ENCODE measurements around the gene CPPED1. TPM values are rescaled to one million over a fixed set of nuclear protein-coding genes. Genes with fewer than 3 reads are reported as not detected.
"Not testable (repeated sequence)": the region's sequence is repeated elsewhere in the genome, so short reads cannot be mapped to it uniquely, and the experiment has no call there.

CPPED1 gene
- total and polyA plus RNA-seq, 7 donors = 2.7 to 6.1 (median 3.5) TPM

DNA sequence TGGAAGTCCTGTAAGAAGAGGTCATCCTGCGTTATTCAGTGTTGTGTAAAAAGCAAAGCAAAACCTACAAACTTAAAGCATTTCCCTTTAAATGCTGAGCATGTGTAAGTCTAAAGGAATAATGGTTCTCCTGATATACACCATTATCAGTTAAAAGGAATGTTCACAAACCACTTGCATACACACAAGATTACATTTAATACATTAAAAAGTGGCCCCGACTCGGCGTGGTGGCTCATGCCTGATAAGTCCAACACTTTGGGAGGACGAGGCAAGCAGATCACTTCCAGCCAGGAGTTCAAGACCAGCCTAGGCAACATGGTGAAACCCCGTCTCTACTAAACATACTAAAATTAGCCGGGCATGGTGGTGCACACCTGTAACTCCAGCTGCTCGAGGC is 30.5 kb downstream of the CPPED1 start:
- H3K4me1 ChIP-seq = no peaks in the 10 kb centered on the region
- intact Hi-C loops (cut with DNase I) = no loop called here
- H3K36me3 ChIP-seq (ENCODE audit: insufficient read depth in 1 of 2, low read depth in 1 of 2) = peaks cover 0 to 6% of the 10 kb centered on the region in 2 donors
- H3K27ac ChIP-seq = no peak overlapping the region
- WGBS, 3 donors = 89 to 94% (median 91%) methylated on average over 8 of the region's 8 CpGs
- DNase-seq = no peak
- no peaks in the 10 kb centered on the region for H3K9me3 ChIP-seq
- H3K27me3 ChIP-seq (ENCODE audit: insufficient read depth in 3 of 3, low read length in 2 of 3) = no peaks in the 10 kb centered on the region
- no peak for TF ChIP-seq CTCF (IDR thresholded peaks at IDR 0.05)
- no peak for ATAC-seq
- no peak overlapping the region for H3K4me3 ChIP-seq

- intact Hi-C loops (cut with DNase I) = no loop called here
- no peak for TF ChIP-seq CTCF (IDR thresholded peaks at IDR 0.05)
- H3K9me3 ChIP-seq = no peaks in the 10 kb centered on the region
- ATAC-seq (no peak), DNase-seq (no peak)
- peaks cover 0 to 6% of the 10 kb centered on the region in 2 donors for H3K36me3 ChIP-seq (ENCODE audit: insufficient read depth in 1 of 2, low read depth in 1 of 2)
- no peak overlapping the region for H3K4me3 ChIP-seq
- 53 to 77% (median 56%) methylated on average over 5 of the region's 5 CpGs for WGBS, 3 donors
- H3K27ac ChIP-seq = no peak overlapping the region
- H3K4me1 ChIP-seq = no peaks in the 10 kb centered on the region
- no peaks in the 10 kb centered on the region for H3K27me3 ChIP-seq (ENCODE audit: insufficient read depth in 3 of 3, low read length in 2 of 3)
These were observed 32.3 kb downstream of the CPPED1 start for GRCh38 chr16:12771341-12771798.

DNA sequence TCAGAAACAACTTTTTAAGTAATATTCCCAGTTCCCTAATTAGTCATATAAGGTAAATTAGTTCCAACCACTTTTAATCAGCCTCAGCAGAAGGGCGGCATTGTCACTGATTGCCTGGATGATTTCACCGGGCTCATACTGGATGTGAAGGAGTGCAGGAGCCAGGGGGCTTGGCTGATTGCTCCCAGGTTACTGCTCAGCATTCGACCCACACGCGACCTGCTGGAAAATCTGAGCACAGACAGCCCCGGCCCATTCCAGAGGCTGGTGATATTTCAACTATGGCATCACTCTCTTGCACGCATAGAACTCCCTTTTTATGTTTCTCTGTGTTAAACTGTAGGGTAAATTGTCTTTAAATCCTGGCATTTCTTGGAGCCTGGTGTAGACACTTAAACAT is 34.2 kb downstream of the CPPED1 start:
- no peak for DNase-seq
- no peak for TF ChIP-seq CTCF (IDR thresholded peaks at IDR 0.05)
- intact Hi-C loops (cut with DNase I) = no loop called here

DNA sequence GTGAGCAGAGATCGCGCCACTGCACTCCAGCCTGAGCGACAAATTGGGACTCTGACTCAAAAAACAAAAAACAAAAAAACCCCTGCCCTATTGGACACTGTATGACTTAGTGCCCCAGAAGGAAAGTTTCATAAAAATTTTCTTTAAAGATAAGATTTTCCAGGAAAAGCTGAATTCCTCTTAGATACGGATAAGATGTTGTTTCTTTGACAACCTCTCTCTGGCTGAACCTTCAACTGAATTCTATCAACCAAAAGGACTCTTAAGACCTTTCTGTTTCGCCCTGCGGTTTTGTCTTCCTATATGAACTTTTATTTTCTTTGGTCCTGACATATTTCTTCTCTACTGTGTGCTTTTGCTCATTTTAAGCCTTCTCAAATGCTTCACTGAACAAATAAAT is 35.8 kb downstream of the CPPED1 start:
- no peak for ATAC-seq
- Histone ChIP-seq H3K4me3 (no peak overlapping the region), H3K36me3 (ENCODE audit: insufficient read depth in 1 of 2, low read depth in 1 of 2) (no peaks in the 10 kb centered on the region), H3K27ac (no peak overlapping the region), H3K27me3 (ENCODE audit: insufficient read depth in 3 of 3, low read length in 2 of 3) (no peaks in the 10 kb centered on the region), H3K4me1 (no peaks in the 10 kb centered on the region), H3K9me3 (no peaks in the 10 kb centered on the region)
- 84 to 94% (median 89%) methylated on average over 6 of the region's 6 CpGs for WGBS, 3 donors
- intact Hi-C loops (cut with DNase I) = no loop called here
- DNase-seq = no peak
- no peak for TF ChIP-seq CTCF (IDR thresholded peaks at IDR 0.05)

More for the DNA sequence above, 34.2 kb downstream of the CPPED1 start:
- Histone ChIP-seq H3K4me1 (no peaks in the 10 kb centered on the region), H3K27ac (no peak overlapping the region), H3K27me3 (ENCODE audit: insufficient read depth in 3 of 3, low read length in 2 of 3) (no peaks in the 10 kb centered on the region), H3K9me3 (no peaks in the 10 kb centered on the region), H3K4me3 (no peak overlapping the region), H3K36me3 (ENCODE audit: insufficient read depth in 1 of 2, low read depth in 1 of 2) (no peaks in the 10 kb centered on the region)
- no peak for ATAC-seq
- 83 to 86% (median 85%) methylated on average over 7 of the region's 7 CpGs for WGBS, 3 donors

DNA sequence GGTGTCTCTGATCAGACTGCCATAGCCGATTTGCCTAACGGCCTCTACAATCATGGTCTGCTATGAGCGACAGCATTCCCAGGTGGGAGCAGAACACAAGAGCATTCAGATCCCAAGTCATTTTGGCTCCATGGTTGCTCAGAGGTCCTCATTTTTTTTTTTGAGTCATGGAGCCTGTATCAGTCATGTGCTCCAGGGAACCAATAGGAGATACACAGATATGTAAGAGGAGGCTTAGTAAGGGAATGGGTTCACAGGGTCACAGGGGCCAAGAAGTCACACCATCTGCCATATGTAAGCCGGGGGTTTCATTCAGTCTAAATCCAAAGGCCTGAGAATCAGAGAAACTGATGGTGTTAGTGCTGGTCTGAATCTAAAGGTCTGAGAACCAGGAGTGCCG is 36.8 kb downstream of the CPPED1 start:
- no peaks in the 10 kb centered on the region for H3K4me1 ChIP-seq
- H3K4me3 ChIP-seq = no peak overlapping the region
- TF ChIP-seq CTCF (IDR thresholded peaks at IDR 0.05) = no peak
- no peak for ATAC-seq
- H3K27ac ChIP-seq = no peak overlapping the region
- no peaks in the 10 kb centered on the region for H3K36me3 ChIP-seq (ENCODE audit: insufficient read depth in 1 of 2, low read depth in 1 of 2)
- H3K27me3 ChIP-seq (ENCODE audit: insufficient read depth in 3 of 3, low read length in 2 of 3) = no peaks in the 10 kb centered on the region
- 94 to 95% (median 94%) methylated on average over 5 of the region's 5 CpGs for WGBS, 3 donors
- no peak for DNase-seq
- H3K9me3 ChIP-seq = no peaks in the 10 kb centered on the region
- intact Hi-C loops (cut with DNase I) = no loop called here

- DNase-seq; H3K9me3 ChIP-seq; ATAC-seq; H3K4me3 ChIP-seq; H3K4me1 ChIP-seq; H3K27ac ChIP-seq; H3K36me3 ChIP-seq (ENCODE audit: insufficient read depth in 1 of 2, low read depth in 1 of 2); intact Hi-C loops (cut with DNase I); H3K27me3 ChIP-seq (ENCODE audit: insufficient read depth in 3 of 3, low read length in 2 of 3): not testable (repeated sequence)
- whole genome bisulfite sequencing, 3 donors = 82 to 93% (median 88%) methylated on average over 3 of the region's 3 CpGs
These were observed 37.5 kb downstream of the CPPED1 start for GRCh38 chr16:12766208-12766607.

All from psoas muscle (tissue), 8 donors.